Measurements from ENCODE around the gene LRP2.

LRP2 gene

DNA sequence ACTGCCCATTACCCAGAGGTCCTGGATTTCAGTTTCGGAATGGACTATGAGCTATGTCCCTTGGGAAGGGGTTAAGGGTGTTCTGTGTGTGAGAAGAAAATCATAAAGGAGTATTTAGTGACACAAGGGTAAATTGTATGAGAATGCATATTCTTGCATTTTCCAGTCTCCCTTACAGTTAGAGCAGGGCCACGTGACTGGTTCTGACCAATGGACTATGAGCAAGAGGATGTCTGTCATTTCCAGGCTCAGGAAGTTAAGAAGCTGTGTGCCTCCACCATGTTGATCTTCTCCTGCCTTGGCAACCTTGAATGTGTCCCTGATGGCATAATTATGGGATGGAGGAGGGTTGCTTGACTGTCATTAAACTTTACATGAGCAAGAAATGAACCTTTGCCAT is 198.0 kb downstream of the LRP2 start:
- no peak for FAIRE-seq
- DNase-seq (ENCODE audit: insufficient read length, low spot score), result no peak
- no peak for TF ChIP-seq POU2F2 (IDR thresholded peaks at IDR 0.05; ENCODE audit: low read depth, low read length)
- no peak for TF ChIP-seq PAX5 (IDR thresholded peaks at IDR 0.05; ENCODE audit: insufficient read depth, low read length, severe bottlenecking)
- no peak for TF ChIP-seq SPI1 (IDR thresholded peaks at IDR 0.05; ENCODE audit: low read depth, low read length)
- TF ChIP-seq TAF1 (IDR thresholded peaks at IDR 0.05; ENCODE audit: low read depth, low read length), result no peak
- no peak for TF ChIP-seq POLR2AphosphoS5 (IDR thresholded peaks at IDR 0.05; ENCODE audit: low read depth, low read length)
- no peak for TF ChIP-seq POLR2A (IDR thresholded peaks at IDR 0.05; ENCODE audit: low read depth, low read length)

- no peak for FAIRE-seq
- TF ChIP-seq POLR2A (IDR thresholded peaks at IDR 0.05; ENCODE audit: low read depth, low read length) (no peak), SPI1 (IDR thresholded peaks at IDR 0.05; ENCODE audit: low read depth, low read length) (no peak), TAF1 (IDR thresholded peaks at IDR 0.05; ENCODE audit: low read depth, low read length) (no peak), POLR2AphosphoS5 (IDR thresholded peaks at IDR 0.05; ENCODE audit: low read depth, low read length) (no peak), PAX5 (IDR thresholded peaks at IDR 0.05; ENCODE audit: insufficient read depth, low read length, severe bottlenecking) (no peak), POU2F2 (IDR thresholded peaks at IDR 0.05; ENCODE audit: low read depth, low read length) (no peak)
- DNase-seq (ENCODE audit: insufficient read length, low spot score), result no peak
Measured at GRCh38 chr2:169162613-169163012, 199.7 kb downstream of the LRP2 start.

GRCh38 chr2:169160926-169161481 is 201.3 kb downstream of the LRP2 start:
- no peak for FAIRE-seq
- no peak for TF ChIP-seq POU2F2 (IDR thresholded peaks at IDR 0.05; ENCODE audit: low read depth, low read length)
- TF ChIP-seq TAF1 (IDR thresholded peaks at IDR 0.05; ENCODE audit: low read depth, low read length), result no peak
- TF ChIP-seq SPI1 (IDR thresholded peaks at IDR 0.05; ENCODE audit: low read depth, low read length), result no peak
- TF ChIP-seq PAX5 (IDR thresholded peaks at IDR 0.05; ENCODE audit: insufficient read depth, low read length, severe bottlenecking), result no peak
- TF ChIP-seq POLR2A (IDR thresholded peaks at IDR 0.05; ENCODE audit: low read depth, low read length), result no peak
- TF ChIP-seq POLR2AphosphoS5 (IDR thresholded peaks at IDR 0.05; ENCODE audit: low read depth, low read length), result no peak
- no peak for DNase-seq (ENCODE audit: insufficient read length, low spot score)

DNA sequence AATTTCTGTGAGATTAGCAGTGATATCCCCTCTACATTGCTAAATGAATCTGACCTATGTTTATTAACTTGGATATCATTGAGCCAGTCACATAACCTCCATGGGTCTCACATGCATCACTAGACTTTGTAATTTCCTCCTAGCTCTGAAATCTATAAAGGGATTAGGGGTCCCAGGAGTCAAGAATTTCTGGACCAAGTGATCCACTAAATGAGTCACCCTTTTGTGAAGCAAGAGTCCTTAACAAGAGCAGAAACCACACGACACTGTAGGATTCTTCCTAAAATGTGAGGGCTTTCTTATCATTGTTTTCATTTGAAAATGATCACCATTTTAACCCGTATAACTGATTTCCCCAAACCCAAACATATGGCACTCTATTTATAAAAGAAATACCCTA is 202.6 kb downstream of the LRP2 start:
- FAIRE-seq (no peak), DNase-seq (ENCODE audit: insufficient read length, low spot score) (no peak)
- TF ChIP-seq SPI1 (IDR thresholded peaks at IDR 0.05; ENCODE audit: low read depth, low read length) (no peak), POLR2A (IDR thresholded peaks at IDR 0.05; ENCODE audit: low read depth, low read length) (no peak), PAX5 (IDR thresholded peaks at IDR 0.05; ENCODE audit: insufficient read depth, low read length, severe bottlenecking) (no peak), POU2F2 (IDR thresholded peaks at IDR 0.05; ENCODE audit: low read depth, low read length) (no peak)

GRCh38 chr2:169158874-169159273 is 203.5 kb downstream of the LRP2 start:
- FAIRE-seq (no peak), DNase-seq (ENCODE audit: insufficient read length, low spot score) (no peak)
- TF ChIP-seq POLR2A (IDR thresholded peaks at IDR 0.05; ENCODE audit: low read depth, low read length) (no peak), SPI1 (IDR thresholded peaks at IDR 0.05; ENCODE audit: low read depth, low read length) (no peak), PAX5 (IDR thresholded peaks at IDR 0.05; ENCODE audit: insufficient read depth, low read length, severe bottlenecking) (no peak), POLR2AphosphoS5 (IDR thresholded peaks at IDR 0.05; ENCODE audit: low read depth, low read length) (no peak), POU2F2 (IDR thresholded peaks at IDR 0.05; ENCODE audit: low read depth, low read length) (no peak), TAF1 (IDR thresholded peaks at IDR 0.05; ENCODE audit: low read depth, low read length) (no peak)

GRCh38 chr2:169146220-169146619 is 216.1 kb downstream of the LRP2 start:
- TF ChIP-seq POU2F2 (IDR thresholded peaks at IDR 0.05; ENCODE audit: low read depth, low read length), result no peak
- no peak for TF ChIP-seq POLR2A (IDR thresholded peaks at IDR 0.05; ENCODE audit: low read depth, low read length)
- TF ChIP-seq TAF1 (IDR thresholded peaks at IDR 0.05; ENCODE audit: low read depth, low read length), result no peak
- no peak for TF ChIP-seq SPI1 (IDR thresholded peaks at IDR 0.05; ENCODE audit: low read depth, low read length)
- TF ChIP-seq POLR2AphosphoS5 (IDR thresholded peaks at IDR 0.05; ENCODE audit: low read depth, low read length), result no peak
- TF ChIP-seq PAX5 (IDR thresholded peaks at IDR 0.05; ENCODE audit: insufficient read depth, low read length, severe bottlenecking), result no peak
- no peak for FAIRE-seq
- DNase-seq (ENCODE audit: insufficient read length, low spot score), result no peak

- DNase-seq (ENCODE audit: insufficient read length, low spot score), result no peak
- TF ChIP-seq POLR2AphosphoS5 (IDR thresholded peaks at IDR 0.05; ENCODE audit: low read depth, low read length) (no peak), TAF1 (IDR thresholded peaks at IDR 0.05; ENCODE audit: low read depth, low read length) (no peak), PAX5 (IDR thresholded peaks at IDR 0.05; ENCODE audit: insufficient read depth, low read length, severe bottlenecking) (no peak), POLR2A (IDR thresholded peaks at IDR 0.05; ENCODE audit: low read depth, low read length) (no peak), POU2F2 (IDR thresholded peaks at IDR 0.05; ENCODE audit: low read depth, low read length) (no peak), SPI1 (IDR thresholded peaks at IDR 0.05; ENCODE audit: low read depth, low read length) (no peak)
- FAIRE-seq, result no peak
Measured at GRCh38 chr2:169143998-169144397, 218.3 kb downstream of the LRP2 start.

DNA sequence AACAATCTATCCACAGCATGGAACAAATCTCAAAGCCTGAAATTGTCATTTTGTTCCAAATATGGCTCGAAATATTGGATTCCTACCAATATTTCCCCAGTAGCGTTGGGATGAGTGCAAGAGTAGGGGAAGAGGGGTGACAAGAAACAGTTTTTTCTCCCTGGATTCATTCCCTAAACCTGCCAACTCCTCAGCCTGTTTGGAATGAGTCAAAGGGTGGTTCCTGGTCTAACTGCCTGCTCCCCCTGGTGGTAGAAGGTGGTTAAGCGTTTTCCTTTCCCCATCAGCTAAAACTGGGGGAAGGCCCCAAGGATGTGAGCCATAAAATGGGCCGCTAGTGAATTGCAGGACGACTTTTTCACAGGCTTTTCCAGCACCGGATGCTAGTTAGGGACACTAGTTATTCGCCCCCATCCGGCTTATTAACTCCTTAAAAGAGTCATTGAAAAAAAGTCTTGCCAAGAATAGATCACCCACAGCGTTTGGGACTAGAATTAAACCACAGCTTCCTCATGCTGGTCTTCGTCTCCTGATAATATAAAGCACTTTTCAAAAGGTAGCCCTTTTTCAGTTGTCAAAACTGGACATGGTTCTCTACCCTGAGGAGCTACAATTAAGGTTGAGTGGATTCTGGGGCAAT is 220.5 kb downstream of the LRP2 start:
- peak; percentile 74 for FAIRE-seq
- DNase-seq (ENCODE audit: insufficient read length, low spot score), result peak; percentile 25
- TF ChIP-seq POU2F2 (IDR thresholded peaks at IDR 0.05; ENCODE audit: low read depth, low read length), result no peak
- no peak for TF ChIP-seq TAF1 (IDR thresholded peaks at IDR 0.05; ENCODE audit: low read depth, low read length)
- no peak for TF ChIP-seq POLR2AphosphoS5 (IDR thresholded peaks at IDR 0.05; ENCODE audit: low read depth, low read length)
- TF ChIP-seq POLR2A (IDR thresholded peaks at IDR 0.05; ENCODE audit: low read depth, low read length), result no peak
- TF ChIP-seq SPI1 (IDR thresholded peaks at IDR 0.05; ENCODE audit: low read depth, low read length), result no peak
- TF ChIP-seq PAX5 (IDR thresholded peaks at IDR 0.05; ENCODE audit: insufficient read depth, low read length, severe bottlenecking), result no peak

- TF ChIP-seq PAX5 (IDR thresholded peaks at IDR 0.05; ENCODE audit: insufficient read depth, low read length, severe bottlenecking) (no peak), TAF1 (IDR thresholded peaks at IDR 0.05; ENCODE audit: low read depth, low read length) (no peak), POU2F2 (IDR thresholded peaks at IDR 0.05; ENCODE audit: low read depth, low read length) (no peak), SPI1 (IDR thresholded peaks at IDR 0.05; ENCODE audit: low read depth, low read length) (no peak), POLR2A (IDR thresholded peaks at IDR 0.05; ENCODE audit: low read depth, low read length) (no peak), POLR2AphosphoS5 (IDR thresholded peaks at IDR 0.05; ENCODE audit: low read depth, low read length) (no peak)
- DNase-seq (ENCODE audit: insufficient read length, low spot score), result no peak
- no peak for FAIRE-seq
Measured at GRCh38 chr2:169139993-169140767, 222.2 kb downstream of the LRP2 start.
